HG02840 (cell line): ENCODE results near the gene UBAC2.
A peak's percentile ranks its signal among the peaks of the same experiment; 100 is the strongest.
"Not testable (repeated sequence)": the region's sequence is repeated elsewhere in the genome, so short reads cannot be mapped to it uniquely, and the experiment has no call there.

Experiments
- ATAC-seq: cut with Tn5 transposase; IDR thresholded peaks from one replicate; pipeline ENCODE4 v1.9.1; 2021; ENCODE audit warnings: mild to moderate bottlenecking, moderate library complexity, moderate number of reproducible peaks; ENCODE audit not compliant: unreplicated experiment, low FRiP score

The UBAC2 gene

DNA sequence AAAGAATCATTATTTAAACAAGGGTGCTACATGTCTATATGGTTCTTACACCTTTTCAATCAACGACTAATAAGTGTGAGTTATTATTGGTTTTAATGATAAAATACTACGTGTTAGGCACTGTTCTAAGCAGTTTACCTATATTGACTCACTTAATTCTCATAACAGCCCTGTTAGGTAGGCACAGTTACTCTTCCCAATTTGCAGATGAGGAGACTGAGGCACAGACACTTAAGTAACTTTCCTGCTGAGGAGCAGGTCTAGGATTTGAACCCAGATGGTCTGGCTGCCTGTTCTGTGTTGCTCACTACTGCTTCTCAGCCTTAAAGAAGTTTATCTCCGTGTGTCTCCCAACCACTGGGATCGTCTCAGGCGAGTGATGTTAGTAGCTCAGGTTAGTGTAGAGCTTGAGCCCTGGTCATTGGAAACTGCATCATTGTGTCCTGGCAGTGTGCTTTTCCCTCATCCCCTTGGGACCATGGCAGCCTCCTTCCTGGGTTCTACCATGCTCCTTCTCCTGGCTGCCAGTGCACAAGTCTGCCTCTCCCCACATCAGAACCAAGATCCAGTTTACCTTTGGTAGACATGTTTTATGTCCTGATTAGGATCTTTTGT, 10.9 kb downstream of the UBAC2 start:
- ATAC-seq = no peak

DNA sequence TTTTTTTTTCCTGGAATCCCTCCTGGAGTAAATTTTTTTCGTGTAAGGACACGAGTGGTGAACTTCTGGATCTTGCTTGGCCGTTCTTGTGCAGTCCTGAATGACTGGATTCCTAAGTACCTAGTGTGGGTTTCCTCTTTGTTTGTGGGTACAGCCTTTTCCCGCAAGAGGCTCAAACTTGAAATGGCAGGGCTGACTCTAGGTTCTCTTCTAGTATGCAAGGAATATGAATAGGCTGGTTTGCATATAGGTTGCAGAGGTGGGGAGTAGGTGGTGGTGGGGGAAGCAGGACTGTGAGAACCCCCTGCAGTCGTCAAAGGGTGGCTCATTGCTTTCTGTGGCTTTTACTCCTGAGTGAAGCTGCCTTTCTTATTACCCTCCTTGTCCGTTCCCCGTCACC, 13.6 kb downstream of the UBAC2 start:
- ATAC-seq = no peak

DNA sequence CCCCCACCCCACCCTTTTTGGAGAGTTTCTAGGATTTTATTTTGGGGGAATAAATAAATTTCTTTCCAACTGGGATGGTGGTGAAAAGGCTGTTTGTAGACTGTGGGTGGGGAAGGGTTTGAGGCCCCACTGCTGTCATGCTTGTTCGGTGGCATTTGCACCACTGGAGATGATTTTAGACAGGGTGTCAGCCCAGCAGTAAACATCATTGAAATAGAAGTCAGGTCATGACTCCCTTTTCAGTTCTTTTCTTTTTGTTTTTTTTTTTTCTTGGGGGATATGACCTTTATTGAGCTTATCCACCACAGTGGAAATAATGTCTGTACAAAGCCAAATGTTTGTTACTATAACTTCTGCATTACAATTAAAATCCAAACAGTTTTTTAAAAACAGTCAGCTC, 14.1 kb downstream of the UBAC2 start:
- ATAC-seq = no peak

DNA sequence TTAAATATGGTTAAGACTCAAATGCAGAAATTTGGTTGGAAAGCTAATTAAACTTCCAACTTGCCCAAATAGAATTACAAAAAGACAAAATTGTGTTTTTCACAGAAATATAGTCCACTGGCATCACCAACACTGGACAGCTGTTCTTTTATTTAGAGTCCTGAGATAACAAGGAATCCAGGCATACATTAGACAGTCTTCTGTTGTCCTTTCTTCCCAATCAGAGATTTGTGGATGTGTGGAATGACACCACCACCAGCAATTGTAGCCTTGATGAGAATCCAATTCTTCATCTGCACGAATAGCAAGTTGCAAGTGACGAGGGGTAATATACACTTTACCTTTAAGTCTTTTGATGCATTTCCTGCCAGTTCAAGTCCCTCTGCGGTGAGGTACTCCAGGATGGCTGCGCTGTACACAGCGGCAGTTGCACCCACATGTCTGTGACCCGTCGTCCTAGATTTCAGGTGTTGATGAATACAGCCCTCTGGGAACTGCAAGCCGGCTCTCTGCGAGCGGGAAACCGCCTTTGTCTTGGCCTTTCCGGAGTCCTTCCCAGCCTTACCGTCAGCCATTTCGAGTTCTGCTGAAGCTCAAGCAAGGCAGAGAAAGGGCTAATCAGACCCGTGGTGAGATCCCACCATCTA, 14.7 kb downstream of the UBAC2 start:
- ATAC-seq = no peak

DNA sequence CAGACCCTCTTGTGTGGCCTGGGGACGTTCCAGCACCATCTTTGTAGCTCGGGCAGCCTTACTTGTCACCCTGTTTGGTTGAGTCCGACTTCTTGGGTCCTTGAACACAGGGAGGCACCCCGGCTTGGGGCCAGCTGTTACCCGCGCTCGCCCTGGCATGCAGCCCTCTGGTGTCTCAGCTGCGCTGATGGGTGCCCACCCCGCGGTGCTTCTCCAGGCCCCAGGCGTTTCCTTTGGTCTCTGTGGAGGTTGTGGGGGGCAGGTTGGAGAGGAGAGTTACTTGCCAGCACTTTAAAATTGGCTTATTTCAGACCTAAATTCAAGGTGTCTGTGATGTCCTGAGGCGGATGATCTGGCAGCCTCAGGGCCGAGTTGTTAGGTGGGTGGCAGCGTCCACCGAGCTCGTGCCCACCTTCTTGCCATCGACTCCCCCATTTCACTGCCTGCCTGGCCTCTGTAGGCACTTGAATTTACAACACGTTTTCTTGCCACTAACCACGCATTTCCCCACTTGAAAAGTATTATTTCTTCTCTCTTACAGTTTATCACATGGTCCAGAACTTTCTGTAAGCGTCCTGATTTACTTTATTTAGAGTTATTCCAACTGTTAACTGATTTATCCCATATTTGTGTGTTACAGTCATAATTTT, 16.9 kb downstream of the UBAC2 start:
- no peak for ATAC-seq

DNA sequence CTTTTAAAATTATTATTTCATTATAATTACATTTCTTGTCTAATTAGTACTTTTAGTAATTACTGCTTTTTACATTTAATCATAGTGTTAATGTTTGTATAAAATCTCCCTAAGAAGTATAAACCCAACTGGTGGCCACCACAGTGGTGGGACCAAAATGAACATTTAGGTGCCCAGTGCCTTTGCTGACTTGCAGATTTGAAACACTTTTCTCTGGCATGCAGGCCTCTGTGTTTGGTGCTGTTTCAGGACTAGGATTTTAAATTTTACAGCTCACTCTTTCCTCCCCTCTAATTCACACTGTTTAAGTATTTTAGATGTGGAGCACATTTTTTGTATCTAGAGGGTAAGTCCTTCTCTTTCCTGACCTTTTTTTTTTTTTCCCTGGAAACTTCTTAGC, 17.5 kb downstream of the UBAC2 start:
- no peak for ATAC-seq

DNA sequence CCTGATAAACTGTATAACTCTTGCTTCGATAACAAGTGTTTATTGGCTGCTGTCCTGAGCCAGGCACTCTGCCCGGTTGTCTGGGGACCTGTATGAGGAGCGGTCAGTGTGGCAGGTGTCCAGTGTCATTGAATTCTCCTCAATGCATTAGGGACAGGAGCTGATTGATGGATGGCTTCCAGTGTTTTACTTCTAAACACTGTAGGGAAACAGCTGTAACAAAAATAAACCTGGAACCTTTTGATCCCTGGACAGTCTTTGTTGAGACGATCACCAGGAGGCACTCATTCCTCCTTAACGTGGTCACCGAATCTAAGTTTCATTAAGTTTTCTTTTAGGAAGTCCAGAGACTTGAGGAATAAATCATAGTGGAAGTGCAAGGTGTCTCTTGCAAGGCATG, 17.9 kb downstream of the UBAC2 start:
- ATAC-seq = no peak

DNA sequence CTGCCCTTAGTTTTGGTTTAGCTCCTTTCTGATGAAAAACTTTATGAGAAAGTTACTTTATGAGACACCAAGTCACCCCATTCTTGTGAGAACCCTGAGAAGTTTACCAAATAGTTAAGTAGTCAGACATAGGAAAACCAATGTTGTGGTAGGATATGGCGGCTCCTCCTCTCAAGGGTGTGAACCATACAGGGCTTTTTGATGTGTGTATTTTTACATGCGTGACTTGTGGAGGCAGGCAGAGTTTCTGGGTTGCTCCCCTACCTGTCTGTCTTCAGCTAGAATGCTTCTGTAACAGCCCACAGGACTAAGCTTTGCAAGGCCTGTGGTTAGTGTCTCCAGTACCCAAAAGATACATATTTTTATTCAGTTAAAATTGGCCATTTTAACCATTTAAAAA, 18.3 kb downstream of the UBAC2 start:
- no peak for ATAC-seq

DNA sequence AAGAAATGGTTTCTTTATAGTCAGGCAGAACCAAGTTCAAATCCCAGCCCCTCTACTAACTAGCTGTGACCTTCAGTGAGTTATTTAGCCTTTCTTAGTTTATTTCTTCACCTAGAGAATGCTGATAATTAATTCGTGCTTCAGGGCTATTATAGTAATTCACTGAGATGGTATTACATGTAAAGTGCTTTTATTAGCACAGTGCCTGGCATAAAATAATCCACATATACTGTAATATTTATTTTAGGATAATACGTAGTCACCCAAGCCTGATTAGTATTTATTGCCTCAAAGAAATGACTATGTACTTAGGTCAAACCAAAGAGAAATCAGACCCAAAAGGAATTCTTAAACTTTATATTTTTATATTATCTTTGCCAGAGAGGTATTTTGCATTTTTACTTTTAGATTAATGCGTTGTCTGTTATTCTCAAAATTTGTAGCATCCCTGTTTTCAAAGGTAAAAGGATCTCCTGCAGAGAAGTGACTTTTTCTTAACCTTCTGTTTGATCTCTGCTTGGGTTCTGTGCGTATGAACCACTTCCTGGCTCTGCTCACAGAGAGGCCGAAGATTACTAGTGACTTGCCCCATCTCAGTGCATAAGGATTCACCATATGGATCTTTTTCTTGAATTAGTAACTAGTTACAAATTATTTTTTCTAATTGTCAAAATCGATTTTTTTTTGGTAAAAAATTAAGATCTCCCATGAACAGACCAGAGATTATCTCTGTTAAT, 19.7 kb downstream of the UBAC2 start:
- ATAC-seq = no peak

DNA sequence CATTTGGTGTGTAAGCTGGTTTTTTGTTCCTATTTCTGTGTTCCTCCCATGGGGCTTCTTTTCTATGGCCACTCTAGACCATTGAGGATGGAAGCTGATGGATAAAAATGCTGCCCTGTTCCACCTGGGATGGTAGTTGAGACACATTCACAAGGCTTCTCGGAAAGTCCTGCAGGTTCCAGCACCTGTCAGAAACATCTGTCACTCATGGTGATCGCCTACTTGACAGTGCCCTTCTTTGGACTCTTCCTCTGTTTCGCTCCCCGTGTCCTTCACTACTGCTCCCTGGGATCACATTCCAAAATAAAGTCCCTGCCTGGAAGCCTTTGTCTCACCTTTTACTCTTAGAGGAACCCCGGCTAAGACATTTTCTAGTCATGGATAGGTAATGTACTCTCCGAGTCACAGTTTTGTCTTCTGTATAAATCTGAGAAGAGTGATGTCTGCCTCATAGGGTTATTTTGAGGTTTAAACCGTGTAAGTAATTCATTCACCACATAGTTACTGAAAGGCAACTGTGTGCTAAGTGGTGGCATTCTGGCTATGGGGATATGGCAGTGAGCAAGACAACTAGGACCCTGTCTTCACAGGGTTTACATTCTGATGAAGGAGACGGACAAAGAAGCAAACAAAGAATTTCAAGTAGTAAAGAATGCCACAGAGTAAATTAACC, 21.0 kb downstream of the UBAC2 start:
- ATAC-seq = no peak

DNA sequence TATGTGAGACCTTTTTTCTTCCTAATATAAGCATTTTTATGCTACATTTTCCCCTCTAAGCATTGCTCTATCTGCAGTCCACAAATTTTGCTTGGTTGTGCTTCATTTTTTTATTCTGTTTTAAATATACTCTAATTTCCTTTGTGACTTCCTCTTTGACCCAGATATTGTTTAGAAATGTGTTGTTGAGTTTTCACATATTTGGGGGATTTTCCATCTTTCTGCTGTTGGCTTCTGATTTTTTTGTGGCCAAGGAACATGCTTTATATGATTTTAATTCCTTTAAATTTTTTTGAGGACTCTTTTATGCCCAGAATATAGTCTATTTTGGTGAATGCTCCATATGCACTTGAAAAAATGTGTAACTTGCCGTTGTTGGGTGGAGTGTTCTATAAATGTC, 22.9 kb downstream of the UBAC2 start:
- no peak for ATAC-seq

DNA sequence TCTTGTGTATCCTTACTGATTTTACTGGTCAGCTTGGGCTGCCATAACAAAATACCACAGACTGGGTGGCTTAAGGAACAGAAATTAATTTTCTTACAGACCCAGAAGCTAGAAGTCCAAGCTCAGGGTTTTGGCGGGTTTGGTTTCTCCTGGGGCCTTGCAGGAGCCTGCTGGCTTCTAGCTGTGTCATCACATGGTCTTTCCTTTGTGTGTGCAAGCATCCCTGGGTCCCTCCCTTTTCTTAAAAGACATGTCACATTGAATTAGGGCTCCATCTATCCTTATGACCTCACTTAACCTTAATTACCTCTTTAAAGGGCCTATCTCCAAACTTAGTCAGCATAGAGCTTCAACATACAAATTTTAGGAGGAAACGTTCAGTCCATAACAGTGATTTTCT, 23.4 kb downstream of the UBAC2 start:
- no peak for ATAC-seq

DNA sequence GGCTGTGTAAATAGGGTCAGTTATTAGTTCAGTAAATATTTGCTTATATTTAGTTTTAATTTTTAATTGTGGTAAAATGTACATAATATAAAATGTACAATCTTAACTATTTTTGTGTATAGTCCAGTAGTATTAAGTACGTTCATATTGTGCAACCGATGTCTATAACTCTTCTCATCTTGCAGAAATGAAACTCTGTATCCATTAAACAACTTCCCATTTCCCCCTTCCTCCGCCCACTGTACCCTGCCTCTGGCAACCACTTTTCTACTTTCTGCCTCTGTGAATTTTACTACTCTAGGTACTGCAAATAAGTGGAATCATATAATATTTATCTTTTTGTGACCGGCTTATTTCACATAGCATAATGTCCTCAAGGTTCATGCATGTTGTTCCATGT, 24.4 kb downstream of the UBAC2 start:
- no peak for ATAC-seq

DNA sequence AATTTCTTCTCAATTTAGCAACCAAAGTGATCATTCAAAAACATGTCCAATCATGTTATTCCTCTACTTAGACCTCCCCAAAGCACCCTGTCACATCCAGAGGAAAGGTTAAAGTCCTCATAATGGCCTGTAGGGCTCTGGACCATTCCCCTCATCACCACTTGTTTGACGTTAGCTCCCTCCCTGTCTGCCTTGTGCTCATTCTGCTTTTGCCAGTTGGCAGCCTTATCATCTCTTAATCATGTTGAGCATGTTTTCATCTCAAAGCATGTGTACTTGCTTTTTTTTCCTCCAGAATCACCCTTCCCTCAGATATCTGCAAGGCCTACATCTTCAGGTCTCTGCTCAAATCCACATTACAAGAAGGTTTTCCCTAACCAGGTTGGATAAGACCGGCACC, 25.9 kb downstream of the UBAC2 start:
- no peak for ATAC-seq

DNA sequence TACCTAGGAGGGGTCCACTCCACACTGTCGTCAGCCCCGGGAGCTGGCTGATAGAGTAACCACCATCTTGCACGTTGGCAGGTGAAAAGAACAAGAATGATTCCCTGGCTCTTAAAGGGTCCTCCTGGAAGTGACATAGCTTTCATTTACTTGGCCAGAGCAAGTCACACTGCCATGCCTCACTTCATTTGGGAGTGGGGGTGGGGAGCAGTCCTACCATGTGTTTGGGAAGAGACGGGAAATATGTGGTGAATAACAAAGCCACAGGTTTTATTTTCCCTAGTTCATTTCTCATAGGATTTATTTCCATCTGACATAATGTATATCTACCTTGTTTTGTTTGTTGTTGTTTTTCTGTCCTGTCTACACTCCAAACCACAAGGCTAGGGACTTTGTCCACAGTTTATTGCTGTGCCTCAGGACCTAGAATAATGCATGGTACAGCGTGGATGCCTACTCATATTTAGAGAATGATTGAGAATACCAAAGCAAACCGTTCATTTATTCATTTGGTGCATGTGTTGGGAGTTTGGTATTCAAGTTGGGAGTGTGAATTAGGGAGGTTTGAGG, 26.8 kb downstream of the UBAC2 start:
- no peak for ATAC-seq

DNA sequence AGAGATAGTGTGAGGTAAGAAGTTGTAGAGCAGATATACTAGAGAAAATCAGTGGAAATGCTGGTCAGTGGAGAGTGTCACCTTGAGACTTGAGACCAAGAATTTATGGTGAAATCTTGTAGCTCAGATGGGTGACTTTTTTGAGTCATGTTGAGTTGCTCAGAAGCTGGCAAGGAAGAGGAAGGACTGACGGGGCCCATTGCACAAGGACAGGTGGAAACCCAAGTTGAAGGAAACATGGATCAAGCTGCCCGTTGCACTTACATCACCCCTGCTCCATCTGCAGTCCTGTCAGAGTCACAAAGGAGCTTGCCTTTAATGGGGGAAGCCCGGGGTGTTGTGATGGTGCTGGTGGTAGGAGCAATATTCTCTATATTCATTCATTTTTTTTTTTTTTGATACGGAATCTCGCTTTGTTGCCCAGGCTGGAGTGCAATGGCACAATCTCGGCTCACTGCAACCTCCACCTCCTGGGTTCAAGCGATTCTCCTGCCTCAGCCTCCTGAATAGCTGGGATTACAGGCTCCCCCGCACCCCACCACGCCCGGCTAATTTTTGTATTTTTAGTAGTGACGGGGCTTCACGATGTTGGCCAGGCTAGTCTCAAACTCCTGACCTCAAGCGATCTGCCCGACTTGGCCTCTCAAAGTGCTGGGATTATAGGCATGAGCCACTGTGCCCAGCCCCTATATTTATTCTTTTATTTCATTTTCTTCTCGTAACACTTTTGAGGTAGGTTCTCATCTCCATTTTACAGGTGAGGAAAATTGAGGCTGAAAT, 27.4 kb downstream of the UBAC2 start:
- no peak for ATAC-seq

DNA sequence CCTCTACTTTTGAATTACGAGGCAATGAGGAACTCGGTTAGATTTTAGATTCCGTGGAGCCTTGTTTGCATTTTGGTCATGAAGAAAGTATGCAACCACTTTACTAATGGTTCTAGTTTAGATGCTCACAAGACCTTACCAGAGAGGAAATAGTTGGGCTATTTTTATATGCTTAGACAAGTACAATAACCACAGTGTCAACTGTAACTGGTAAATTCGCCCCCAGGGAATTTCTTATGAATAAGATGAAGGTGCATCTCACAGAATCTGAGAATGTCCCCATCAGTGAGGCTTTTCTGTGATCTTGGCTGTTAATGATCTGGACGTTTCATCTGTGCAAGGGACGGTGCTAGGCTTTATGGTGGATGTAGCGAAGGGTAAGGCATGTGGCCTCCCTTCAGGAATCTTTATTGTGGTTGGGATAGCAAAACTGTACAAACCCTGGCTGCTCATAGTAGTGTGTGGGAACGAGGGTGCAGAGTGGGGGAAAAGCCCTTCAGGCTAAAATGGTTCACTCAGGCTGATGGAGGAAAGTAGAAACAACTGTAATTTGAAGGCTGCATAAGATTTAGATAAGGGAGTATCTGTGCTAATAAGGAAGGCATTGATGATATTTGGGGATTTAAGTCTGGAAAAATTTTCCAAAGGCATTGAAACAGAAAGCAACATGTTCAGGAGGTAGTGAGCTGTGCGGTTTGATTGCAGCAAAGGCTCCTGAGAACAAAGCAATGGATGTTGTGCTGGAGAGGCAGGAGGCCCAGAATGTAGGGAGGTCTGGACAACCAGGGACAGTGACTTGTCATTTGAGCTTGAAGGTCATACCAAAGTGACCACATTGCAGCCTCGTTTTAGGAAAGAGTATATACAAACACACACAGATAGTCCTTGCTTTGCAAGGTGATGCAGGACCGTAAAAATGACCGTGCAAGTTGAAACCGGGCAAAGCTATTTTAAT, 28.4 kb downstream of the UBAC2 start:
- ATAC-seq = peak; percentile 96

DNA sequence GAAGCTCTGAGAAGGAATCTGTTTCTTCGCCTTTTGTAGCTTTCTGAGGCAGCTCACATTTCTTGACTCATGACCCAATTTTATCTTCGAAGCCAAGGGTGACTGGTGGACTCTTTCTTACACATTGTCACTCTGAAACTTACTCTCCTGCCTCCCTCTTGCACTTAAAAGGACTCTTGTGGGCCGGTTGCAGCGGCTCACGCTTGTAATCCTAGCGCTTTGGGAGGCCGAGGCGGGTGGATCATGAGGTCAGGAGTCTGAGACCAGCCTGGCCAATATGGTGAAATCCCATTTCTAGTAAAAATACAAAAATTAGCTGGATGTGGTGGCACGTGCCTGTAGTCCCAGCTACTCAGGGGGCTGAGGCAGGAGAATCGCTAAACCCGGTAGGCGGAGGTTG, 29.9 kb downstream of the UBAC2 start:
- not testable (repeated sequence) for ATAC-seq

DNA sequence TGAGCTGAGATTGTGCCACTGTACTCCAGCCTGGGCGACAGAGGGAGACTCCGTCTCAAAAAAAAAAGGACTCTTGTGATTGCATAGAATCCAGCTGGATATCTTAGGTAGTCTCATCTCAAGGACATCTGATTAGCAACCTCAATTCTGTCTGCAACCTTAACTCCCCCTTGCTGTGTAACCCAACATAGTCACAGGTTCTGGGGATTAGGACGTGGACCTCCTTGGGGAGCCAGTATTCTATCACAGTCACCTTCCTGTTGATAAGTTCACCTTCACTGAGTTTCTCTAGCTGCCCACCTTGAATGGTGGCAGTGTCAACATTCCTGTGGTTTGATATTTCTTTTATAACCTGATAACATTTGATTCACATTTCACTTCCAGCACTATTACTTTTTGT, 30.3 kb downstream of the UBAC2 start:
- no peak for ATAC-seq
